AG04450 (cell line): Measurements from ENCODE around the gene TMCC2. TPM values are rescaled to one million over a fixed set of nuclear protein-coding genes. Genes with fewer than 3 reads are reported as not detected.

ENCODE experiments used
- CTCF ChIA-PET: fragments of 300-600, 350-600 bp; formaldehyde crosslinking; extraction: SDS; loops from one replicate; lab custom pipeline; 2022; ENCODE audit warnings: antibody characterized with exemption, inconsistent platforms; lab: Charles Lee
- POLR2A ChIA-PET: fragments of 350-600 bp; formaldehyde crosslinking; extraction: SDS; loops from one replicate; lab custom pipeline; 2021; ENCODE audit warnings: antibody characterized with exemption, inconsistent platforms; lab: Yijun Ruan, JAX
- DNase-seq: peaks from one replicate; pipeline ENCODE4 v3.0.0-alpha.2; 2011; ENCODE audit warnings: low read depth, low spot score
- H3K27ac ChIP-seq: one replicate; pipeline ENCODE4 v1.5.1; 2012; ENCODE audit warnings: low read depth, low read length, control low read depth
- H3K27me3 ChIP-seq: one replicate; pipeline ENCODE4 v1.6.0; 2012; ENCODE audit warnings: low read length; ENCODE audit not compliant: control insufficient read depth, insufficient read depth
- H3K4me3 ChIP-seq: 2 replicates; pipeline ENCODE4 v1.5.1; 2011; ENCODE audit warnings: mild to moderate bottlenecking, low read depth, low read length, control low read depth
- H3K9me3 ChIP-seq: 2 replicates; pipeline ENCODE4 v1.5.1; 2012; ENCODE audit warnings: low read length; ENCODE audit not compliant: control insufficient read depth, insufficient read depth
- CTCF ChIP-seq: IDR thresholded peaks from 2 replicates; pipeline ENCODE4 v1.5.1; 2011; ENCODE audit warnings: low read depth, low read length, control low read depth, inconsistent platforms
- polyA plus RNA-seq: library from polyadenylated mRNA; depleted of rRNA; stranded (reverse); fragments of >200 nt; gene quantifications from 2 replicates; pipeline ENCODE4 v1.2.3, GENCODE V29; 2011

TMCC2 gene
- polyA plus RNA-seq, 1 experiment, result 2.3 TPM

- no peak for TF ChIP-seq CTCF
- DNase-seq, result no peak
- Histone ChIP-seq H3K27ac (no peak overlapping the region), H3K9me3 (no peaks in the 10 kb centered on the region), H3K27me3 (no peaks in the 10 kb centered on the region), H3K4me3 (no peak overlapping the region)
- ChIA-PET POLR2A (no interaction called here), CTCF (interaction anchor here (1.2 to 2.5 kb wide), 3 partner anchors 38 to 65 kb away, joined by 3 to 6 read pairs (median 4); no protein-coding TSS in a partner anchor)
Observed at GRCh38 chr1:205190845-205191577, 36.7 kb upstream of the TMCC2 start.

GRCh38 chr1:205191622-205192021 is 36.1 kb upstream of the TMCC2 start:
- Histone ChIP-seq H3K9me3 (no peaks in the 10 kb centered on the region), H3K4me3 (no peak overlapping the region), H3K27ac (no peak overlapping the region), H3K27me3 (no peaks in the 10 kb centered on the region)
- no peak for DNase-seq
- no peak for TF ChIP-seq CTCF
- POLR2A ChIA-PET, result no interaction called here
- CTCF ChIA-PET, result interaction anchor here (1.2 to 2.5 kb wide), 4 partner anchors 38 to 65 kb away, joined by 3 to 6 read pairs (median 4); no protein-coding TSS in a partner anchor

- CTCF ChIA-PET, result interaction anchor here (1.2 to 2.5 kb wide), 3 partner anchors 37 to 64 kb away, joined by 4 to 6 read pairs (median 4); no protein-coding TSS in a partner anchor
Observed at GRCh38 chr1:205192287-205192686, 35.5 kb upstream of the TMCC2 start.

GRCh38 chr1:205199090-205199930 is 28.4 kb upstream of the TMCC2 start:
- H3K9me3 ChIP-seq, result no peaks in the 10 kb centered on the region
- POLR2A ChIA-PET, result no interaction called here
- no peak overlapping the region for H3K4me3 ChIP-seq
- H3K27ac ChIP-seq, result no peak overlapping the region
- CTCF ChIA-PET, result interaction anchor here (1.0 to 2.0 kb wide), 5 partner anchors 21 to 58 kb away, joined by 3 to 9 read pairs (median 3); no protein-coding TSS in a partner anchor
- H3K27me3 ChIP-seq, result no peaks in the 10 kb centered on the region
- TF ChIP-seq CTCF, result no peak
- DNase-seq, result no peak

More at GRCh38 chr1:205192287-205192686, 35.5 kb upstream of the TMCC2 start:
- Histone ChIP-seq H3K27ac (no peak overlapping the region), H3K27me3 (no peaks in the 10 kb centered on the region), H3K9me3 (no peaks in the 10 kb centered on the region), H3K4me3 (no peak overlapping the region)
- POLR2A ChIA-PET, result no interaction called here
- no peak for TF ChIP-seq CTCF
- DNase-seq, result no peak
